HG02759 (cell line): ENCODE results near the gene SHANK1.

Source experiments
- ATAC-seq: cut with Tn5 transposase; IDR thresholded peaks from one replicate; pipeline ENCODE4 v1.9.1; 2021; ENCODE audit warnings: mild to moderate bottlenecking, moderate library complexity; ENCODE audit not compliant: unreplicated experiment

The SHANK1 gene

GRCh38 chr19:50713556-50714236 is 5.9 kb downstream of the SHANK1 start:
- ATAC-seq = no peak

GRCh38 chr19:50712833-50713232 is 6.8 kb downstream of the SHANK1 start:
- no peak for ATAC-seq

GRCh38 chr19:50711805-50712204 is 7.8 kb downstream of the SHANK1 start:
- no peak for ATAC-seq

GRCh38 chr19:50711196-50711595 is 8.4 kb downstream of the SHANK1 start:
- ATAC-seq = no peak

GRCh38 chr19:50710612-50711011 is 9.0 kb downstream of the SHANK1 start:
- ATAC-seq = no peak

GRCh38 chr19:50710094-50710493 is 9.5 kb downstream of the SHANK1 start:
- ATAC-seq = no peak

GRCh38 chr19:50708179-50708879 is 11.3 kb downstream of the SHANK1 start:
- no peak for ATAC-seq

- ATAC-seq = no peak
Observed at GRCh38 chr19:50706387-50706786, 13.2 kb downstream of the SHANK1 start.

- ATAC-seq = no peak
Observed at GRCh38 chr19:50705422-50706019, 14.1 kb downstream of the SHANK1 start.

GRCh38 chr19:50703915-50704796 is 15.4 kb downstream of the SHANK1 start:
- no peak for ATAC-seq

- no peak for ATAC-seq
Observed at GRCh38 chr19:50702871-50703829, 16.5 kb downstream of the SHANK1 start.

GRCh38 chr19:50702158-50702870 is 17.3 kb downstream of the SHANK1 start:
- ATAC-seq = no peak

- ATAC-seq = no peak
Observed at GRCh38 chr19:50701367-50701985, 18.1 kb downstream of the SHANK1 start.

- no peak for ATAC-seq
Observed at GRCh38 chr19:50697414-50698124, 22.0 kb downstream of the SHANK1 start.

GRCh38 chr19:50696094-50696483 is 23.5 kb downstream of the SHANK1 start:
- no peak for ATAC-seq

GRCh38 chr19:50695251-50696093 is 24.1 kb downstream of the SHANK1 start:
- no peak for ATAC-seq

- no peak for ATAC-seq
Observed at GRCh38 chr19:50694815-50695145, 24.8 kb downstream of the SHANK1 start.
